OCI-LY7 (cell line): Measurements from ENCODE around the gene MED13.

Source experiments
- CTCF ChIP-seq: fragments of 200-600 bp; sonication (generic); conservative IDR thresholded peaks from 2 replicates; pipeline ENCODE4 v1.5.1; 2014; ENCODE audit warnings: mild to moderate bottlenecking, antibody characterized with exemption, low read length, moderate library complexity, mixed read lengths
- EZH2phosphoT487 ChIP-seq: fragments of 200-600 bp; sonication (generic); IDR thresholded peaks from 2 replicates; pipeline ENCODE4 v1.6.1; 2018; ENCODE audit warnings: low read depth, borderline replicate concordance, mild to moderate bottlenecking, mixed run types, antibody characterized with exemption, low read length, moderate library complexity, mixed read lengths

DNA sequence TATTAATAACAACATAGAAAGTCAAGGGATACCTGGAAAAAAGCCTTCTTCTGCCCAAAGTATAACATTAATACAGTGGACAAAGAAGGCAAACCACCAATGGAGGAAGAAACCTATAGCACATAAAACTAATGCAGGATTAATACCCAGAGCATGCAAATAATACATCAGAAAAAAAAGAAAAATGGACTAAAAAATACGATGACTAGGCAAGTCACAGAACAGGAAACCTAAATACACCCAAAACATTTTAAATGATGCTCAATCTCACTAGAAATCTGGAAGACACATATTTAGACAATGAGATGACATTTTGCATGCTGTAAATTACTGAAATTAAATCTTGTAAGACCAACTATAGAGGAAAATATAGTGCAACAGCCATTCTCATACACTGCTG, 55.9 kb downstream of the MED13 start:
- TF ChIP-seq CTCF (no peak), EZH2phosphoT487 (no peak)
